LNCAP (cell line): Measurements from ENCODE around the gene CHMP6.

Experiments
- CTCF ChIP-seq: fragments of 450-650 bp; IDR thresholded peaks from 2 replicates; pipeline ENCODE4 v1.5.1; 2017; ENCODE audit warnings: mild to moderate bottlenecking

The CHMP6 gene

GRCh38 chr17:80996422-80997305 lies 5.0 kb downstream of the CHMP6 start:
- no peak for TF ChIP-seq CTCF

GRCh38 chr17:80997424-80998117 lies 5.9 kb downstream of the CHMP6 start:
- TF ChIP-seq CTCF = no peak

GRCh38 chr17:80998118-80998747 lies 6.6 kb downstream of the CHMP6 start:
- no peak for TF ChIP-seq CTCF

- TF ChIP-seq CTCF = no peak
Observed at GRCh38 chr17:80998748-80999535, 7.3 kb downstream of the CHMP6 start.

- no peak for TF ChIP-seq CTCF
Observed at GRCh38 chr17:80999536-81000333, 8.1 kb downstream of the CHMP6 start.

GRCh38 chr17:81000334-81000630 lies 8.6 kb downstream of the CHMP6 start:
- TF ChIP-seq CTCF = no peak
